Measurements from ENCODE around the gene SMYD3.
"Not testable (repeated sequence)": the region's sequence is repeated elsewhere in the genome, so short reads cannot be mapped to it uniquely, and the experiment has no call there.

Gene SMYD3

DNA sequence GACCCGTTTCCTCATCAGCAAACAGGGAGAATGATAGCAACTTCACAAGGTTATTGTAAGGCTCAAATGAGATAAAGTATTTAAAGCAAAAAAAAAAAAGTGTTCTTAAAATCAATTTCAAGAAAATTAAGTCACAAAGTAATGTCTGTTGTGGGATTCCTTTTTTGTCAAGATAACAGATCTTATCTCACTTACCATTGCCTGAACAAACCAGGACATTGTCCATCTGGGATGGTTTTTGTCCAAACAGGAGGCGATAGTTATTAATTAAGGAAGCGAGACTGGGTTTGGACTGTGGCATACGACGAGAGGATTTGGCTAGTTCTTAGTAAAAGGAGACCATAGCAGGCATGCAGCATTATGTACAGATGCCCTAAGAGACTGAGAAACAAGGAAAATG lies 458.4 kb downstream of the SMYD3 start:
- in situ Hi-C loops (cut with MboI; ENCODE audit: low sequenced_read_pairs), result no loop called here

DNA sequence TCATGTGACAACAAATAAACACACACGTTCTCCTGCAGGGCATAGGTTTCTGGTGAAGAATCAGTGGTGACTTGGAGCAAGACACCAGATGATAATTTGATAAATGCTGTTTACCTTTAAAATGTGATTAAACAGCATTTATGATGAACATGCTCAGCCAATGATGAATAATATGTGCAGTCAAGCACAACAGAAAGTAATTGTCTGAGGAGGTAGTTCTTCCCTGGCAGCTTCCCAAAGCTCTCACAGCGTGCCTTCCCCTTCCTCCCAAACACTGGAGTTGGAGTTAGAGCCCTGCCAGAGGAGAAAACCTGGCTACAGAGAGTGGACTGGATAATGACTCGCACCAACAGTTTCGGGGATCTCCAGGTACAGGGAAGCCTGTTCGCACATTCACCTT lies 463.5 kb downstream of the SMYD3 start:
- in situ Hi-C loops (cut with MboI; ENCODE audit: low sequenced_read_pairs), result no loop called here

DNA sequence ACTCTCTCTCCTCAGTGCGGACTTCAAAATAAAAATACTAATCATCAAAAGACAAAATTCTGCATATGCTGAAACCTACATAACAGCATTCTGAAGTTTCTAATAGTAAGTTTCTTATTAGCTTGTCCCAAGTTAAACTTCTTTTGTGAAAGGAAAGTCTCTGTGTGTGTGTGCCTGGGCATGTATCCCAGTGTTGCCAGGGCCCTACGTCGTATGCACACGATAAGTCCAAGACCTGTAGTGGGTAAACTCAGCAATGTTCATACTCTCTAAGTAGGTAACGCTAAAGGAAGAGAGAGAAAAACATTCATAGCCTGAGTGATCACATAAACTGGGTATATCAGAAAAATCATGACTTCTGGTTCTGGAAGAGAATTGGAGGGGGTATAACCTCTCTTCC lies 465.7 kb downstream of the SMYD3 start:
- in situ Hi-C loops (cut with MboI; ENCODE audit: low sequenced_read_pairs), result no loop called here

DNA sequence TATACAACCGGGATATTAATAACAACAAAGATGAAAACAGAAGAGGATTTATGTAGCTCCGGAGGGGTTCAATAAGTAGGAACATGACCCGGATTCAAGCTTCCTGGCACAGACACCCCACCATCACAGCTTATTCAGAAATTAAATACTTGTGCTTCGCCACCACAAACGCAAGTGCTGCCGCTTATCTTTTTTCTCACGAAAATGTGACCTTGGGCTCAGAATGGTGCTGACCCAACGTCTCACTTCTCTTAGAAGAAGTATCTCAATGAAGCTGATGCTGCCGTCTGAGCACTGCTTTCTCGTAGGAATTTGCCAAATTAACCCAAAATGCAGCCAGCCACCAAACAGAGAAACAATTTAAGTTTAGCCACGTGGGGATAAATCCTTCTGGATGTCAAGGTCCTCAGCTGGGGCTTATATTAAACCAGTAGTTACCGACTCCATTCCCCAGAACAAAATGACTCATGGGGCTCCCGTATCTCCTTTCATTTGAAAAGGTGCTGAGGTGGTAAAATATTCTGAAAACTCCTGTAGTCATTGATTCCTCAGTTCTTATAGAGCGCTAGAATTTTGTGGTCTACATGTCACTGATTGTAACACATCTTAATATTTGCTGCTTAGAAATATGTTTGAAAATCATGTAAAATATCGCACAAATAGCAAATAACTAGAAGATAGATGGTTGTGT lies 466.7 kb downstream of the SMYD3 start:
- in situ Hi-C loops (cut with MboI; ENCODE audit: low sequenced_read_pairs), result no loop called here

DNA sequence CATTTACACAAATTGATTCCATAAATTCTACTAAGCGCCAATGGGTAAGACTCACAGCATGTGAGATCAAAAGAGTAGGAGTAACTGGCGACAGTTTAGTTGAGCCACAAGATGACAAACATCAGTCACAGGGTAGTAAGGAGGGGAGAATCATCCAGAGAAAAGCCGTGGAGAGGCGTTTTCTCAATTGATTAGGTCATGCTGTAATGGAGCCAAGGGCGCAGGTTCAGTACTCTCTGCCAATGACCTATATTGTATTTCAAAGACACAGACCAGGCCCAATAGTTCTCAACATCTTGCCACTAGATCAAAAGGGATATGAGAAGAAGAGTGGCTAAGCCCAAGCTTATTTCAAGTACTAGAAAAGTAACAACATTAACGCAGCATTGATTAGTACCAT lies 467.5 kb downstream of the SMYD3 start:
- in situ Hi-C loops (cut with MboI; ENCODE audit: low sequenced_read_pairs), result no loop called here

DNA sequence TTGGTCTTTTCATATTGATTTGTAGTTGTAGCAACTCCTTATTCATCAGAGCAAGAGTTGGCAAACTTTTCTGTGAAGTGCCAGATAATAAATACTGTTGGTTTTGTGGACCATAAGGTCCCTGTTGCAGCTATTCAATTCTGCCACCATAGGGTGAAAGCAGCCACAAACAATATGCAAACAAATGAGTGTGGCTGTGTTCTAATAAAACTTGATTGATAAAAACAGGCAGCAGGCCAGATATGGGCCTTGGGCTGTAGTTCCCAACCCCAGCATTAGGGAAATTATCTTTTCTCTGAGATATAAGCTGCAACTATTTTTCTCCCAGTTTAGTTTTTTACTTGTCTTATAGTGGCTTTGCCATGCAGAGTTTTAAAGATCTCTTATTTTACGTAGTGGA lies 469.2 kb downstream of the SMYD3 start:
- in situ Hi-C loops (cut with MboI; ENCODE audit: low sequenced_read_pairs), result no loop called here

DNA sequence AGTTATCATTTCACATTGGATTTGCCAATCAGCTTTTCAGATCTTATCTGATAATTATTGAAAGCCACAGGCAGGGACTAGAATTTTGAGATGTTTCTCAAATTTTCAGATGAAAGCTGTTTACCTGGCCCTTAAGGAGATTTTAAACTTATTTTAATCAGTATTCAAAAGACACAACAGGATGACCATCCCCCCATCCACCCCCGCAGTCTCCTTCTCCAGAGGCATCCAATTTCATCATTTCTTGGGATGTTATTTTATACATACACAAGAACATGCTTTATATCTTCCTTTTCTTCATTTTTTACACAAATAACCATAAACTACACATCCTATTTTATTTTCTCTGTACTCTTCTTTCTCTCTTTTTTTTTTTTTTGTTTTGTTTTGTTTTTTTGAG lies 470.9 kb downstream of the SMYD3 start:
- in situ Hi-C loops (cut with MboI; ENCODE audit: low sequenced_read_pairs), result no loop called here

DNA sequence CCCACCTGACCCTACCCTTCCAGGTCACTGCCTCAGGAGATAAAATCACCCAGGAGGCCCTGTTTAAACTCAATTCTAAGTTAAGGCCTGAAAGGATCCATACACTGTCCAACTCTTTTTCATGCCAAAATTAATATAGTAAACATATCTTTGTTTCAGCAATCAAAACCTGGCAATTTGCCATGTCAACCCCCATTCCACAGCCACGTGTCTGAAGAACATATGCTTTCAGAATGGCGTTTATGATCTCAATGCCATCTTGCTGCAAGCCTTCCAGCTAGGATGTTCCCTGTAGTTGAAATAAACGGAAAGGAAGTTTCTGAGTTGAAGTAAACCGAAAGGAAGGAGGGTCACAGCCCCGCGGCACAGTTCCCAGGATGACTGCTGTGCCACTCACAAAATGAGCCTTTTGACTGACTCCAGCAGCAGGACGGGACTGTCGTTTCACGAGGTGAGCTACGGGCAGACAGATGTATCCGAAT lies 472.0 kb downstream of the SMYD3 start:
- in situ Hi-C loops (cut with MboI; ENCODE audit: low sequenced_read_pairs), result no loop called here

DNA sequence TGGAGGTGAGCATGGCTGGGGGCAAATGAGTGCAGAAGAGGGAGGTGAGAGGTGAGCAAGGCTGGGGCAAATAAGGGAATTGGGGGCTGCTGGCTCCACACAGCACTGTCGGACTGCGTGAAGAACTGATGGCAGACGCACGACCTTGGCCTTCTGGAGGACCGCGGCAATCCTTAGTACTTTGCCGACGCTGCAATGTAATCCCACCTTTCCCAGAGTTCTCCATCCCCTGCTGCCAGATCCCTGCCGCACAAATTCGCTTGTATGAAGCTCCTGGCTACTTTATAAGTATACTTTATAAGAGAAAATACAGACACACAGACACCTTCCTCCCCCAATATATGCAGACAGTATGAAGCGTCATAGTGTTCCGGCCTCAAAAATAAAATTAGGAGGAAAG lies 472.4 kb downstream of the SMYD3 start:
- in situ Hi-C loops (cut with MboI; ENCODE audit: low sequenced_read_pairs), result no loop called here

DNA sequence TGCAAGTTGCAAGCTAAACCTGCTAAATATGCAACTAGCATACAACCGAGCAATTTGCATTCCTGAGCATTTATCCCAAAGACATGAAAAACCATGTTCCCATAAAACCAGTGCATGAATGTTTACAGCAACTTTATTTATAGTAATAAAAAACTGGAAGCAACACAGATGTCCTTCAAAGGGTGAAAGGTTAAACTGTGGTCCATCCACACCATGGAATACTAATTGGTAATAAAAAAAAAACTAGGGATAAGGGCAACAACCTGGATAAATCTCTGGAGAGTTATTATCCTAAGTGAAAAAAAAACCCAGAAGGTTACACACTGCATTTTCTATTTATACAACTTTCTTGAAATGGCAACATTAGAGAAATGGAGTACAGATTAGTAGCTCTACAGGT lies 474.1 kb downstream of the SMYD3 start:
- in situ Hi-C loops (cut with MboI; ENCODE audit: low sequenced_read_pairs), result no loop called here

DNA sequence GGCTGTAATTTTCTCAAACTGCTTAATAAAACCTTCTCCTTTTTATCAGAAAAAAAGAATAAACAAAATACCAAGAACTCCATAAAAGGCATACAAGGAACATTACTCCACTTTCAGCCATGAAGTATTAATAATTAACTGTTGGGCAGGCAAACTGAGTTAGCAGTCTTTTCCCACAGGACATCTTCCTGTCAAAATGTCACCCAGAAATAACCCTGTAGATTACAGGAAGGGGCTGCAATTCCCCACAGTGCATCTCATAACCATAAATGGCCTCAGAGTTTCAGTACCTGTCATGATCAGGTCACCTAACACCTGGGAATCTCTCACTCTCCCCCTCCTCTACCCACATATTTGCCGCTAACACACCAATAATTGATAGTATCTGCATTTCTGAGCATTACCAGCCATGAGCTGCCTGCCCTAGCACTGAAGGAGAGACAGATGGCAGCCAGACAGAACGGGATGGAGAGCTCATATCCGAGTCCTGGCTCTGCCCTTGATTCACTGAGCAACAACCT lies 475.0 kb downstream of the SMYD3 start:
- in situ Hi-C loops (cut with MboI; ENCODE audit: low sequenced_read_pairs), result no loop called here

DNA sequence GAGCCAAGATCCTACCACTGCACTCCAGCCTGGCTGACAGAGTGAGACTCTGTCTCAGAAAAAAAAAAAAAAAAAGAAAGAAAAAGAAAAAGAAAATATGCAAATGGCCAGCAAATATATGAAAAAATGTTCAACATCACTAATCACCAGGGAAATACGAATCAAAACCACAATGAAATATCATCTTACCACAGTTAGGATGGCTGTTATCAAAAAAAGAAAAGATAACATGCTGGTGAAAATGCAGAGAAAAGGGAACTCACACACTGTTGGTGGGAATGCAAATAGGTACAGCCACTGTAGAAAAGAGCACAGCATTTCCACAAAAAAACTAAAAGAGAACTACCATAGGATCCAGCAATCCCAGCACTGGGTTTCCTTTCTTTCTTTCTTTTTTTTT lies 477.5 kb downstream of the SMYD3 start:
- in situ Hi-C loops (cut with MboI; ENCODE audit: low sequenced_read_pairs), result no loop called here

DNA sequence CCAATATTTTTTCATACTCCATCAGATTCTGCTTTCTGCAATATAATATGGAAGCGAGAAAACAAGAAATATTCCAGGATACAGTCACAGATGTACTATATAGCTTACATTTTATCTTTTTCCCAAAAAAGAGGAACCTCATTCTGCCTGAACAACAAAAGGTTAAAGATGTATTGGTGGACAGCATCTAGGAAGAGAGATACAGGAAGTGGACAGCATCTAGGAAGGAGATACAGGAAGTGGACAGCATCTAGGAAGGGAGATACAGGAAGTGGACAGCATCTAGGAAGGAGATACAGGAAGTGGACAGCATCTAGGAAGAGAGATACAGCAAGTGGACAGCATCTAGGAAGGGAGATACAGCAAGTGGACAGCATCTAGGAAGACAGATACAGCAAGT lies 483.0 kb downstream of the SMYD3 start:
- in situ Hi-C loops (cut with MboI; ENCODE audit: low sequenced_read_pairs), result not testable (repeated sequence)

DNA sequence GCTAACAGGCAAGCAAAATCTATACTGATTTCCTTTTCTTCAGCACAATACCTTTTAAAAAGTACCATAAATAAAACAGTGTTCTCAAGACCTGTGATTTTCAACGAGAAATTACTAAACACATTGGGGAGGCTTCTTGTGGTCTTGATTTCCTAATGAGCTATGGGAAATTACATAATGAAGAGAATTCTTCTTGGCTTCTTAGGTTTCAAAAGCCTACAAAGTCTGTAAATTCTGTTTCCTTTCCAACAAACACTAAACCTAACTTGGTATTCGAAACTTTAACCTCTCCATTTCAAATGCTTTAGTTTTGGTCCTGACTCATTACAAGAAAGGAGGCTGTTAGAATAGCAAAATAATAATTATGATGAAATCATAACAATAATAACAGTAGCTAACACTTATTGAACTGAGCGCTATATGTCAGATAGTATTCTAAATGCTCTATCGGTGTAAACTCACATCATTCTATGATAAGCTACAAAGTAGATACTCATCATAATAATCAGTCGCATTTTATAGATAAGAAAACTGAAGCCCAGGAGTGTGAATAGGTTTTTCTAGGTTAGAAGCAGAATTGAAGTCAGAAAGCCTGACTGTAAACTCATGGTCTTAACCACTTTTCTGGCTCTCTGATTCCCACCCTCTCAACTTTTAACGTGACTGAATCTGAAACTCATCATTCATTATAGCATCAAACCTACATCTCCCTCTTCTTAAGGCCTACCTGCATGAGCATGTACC lies 486.7 kb downstream of the SMYD3 start:
- in situ Hi-C loops (cut with MboI; ENCODE audit: low sequenced_read_pairs), result no loop called here

DNA sequence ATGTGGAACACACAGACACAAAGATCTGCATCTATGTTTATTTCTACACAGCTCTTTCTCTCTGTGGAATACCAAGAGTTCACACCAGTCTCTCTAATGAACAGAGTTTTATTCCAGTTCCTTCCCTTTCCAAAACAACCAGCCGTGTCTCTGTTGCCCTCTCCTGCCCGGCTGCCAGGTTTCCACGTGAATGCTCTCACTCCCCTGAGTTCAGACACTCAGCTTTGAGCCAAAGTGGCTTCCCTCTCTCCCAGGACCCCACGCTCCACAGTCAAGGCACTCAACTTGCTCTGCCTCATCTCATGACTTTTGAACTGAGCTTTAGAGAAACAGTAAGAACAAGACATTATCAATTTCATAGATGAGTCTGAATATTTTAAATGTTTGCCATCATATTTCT lies 488.9 kb downstream of the SMYD3 start:
- in situ Hi-C loops (cut with MboI; ENCODE audit: low sequenced_read_pairs), result loop anchor here (10.0 kb wide), 1 partner anchor 437 kb away; no protein-coding TSS in a partner anchor

DNA sequence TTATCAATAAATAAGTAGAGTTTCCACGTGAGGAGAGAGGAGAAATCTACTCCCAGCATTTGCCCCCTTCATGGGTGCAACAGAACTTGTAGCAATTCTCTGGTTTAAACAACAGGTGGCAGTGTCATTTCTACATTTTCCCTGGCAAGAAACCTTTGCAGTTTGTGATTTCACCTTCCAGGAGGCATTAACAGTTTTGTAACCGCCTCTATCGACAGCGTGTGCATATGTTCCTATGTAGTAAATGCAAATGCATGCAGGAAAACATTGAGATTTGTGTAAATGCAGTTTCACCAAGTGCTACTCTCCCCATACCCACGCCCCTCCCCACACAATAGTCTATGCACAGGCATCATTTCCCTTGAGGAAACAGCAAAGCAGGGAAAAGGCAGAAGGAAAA lies 494.7 kb downstream of the SMYD3 start:
- in situ Hi-C loops (cut with MboI; ENCODE audit: low sequenced_read_pairs), result loop anchor here (10.0 kb wide), 1 partner anchor 442 kb away; no protein-coding TSS in a partner anchor

DNA sequence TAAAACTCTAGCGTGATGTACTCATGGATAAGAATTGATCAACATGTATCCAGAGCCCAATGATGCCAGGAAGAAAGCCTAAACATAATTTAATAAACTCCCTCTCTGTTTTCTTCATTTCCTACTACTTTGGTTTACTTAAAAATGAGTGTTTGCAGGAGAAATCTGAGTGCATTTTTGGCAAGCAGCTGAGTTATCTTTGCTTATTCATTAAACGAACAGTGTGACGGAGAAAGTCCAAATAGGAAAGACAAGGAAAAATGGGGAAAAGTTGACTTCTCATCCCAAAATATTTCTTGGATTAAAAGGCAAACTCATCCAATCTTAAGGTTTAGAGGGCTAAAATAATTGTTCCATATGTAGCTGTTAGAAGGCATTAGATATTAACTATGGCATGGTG lies 496.7 kb downstream of the SMYD3 start:
- in situ Hi-C loops (cut with MboI; ENCODE audit: low sequenced_read_pairs), result loop anchor here (10.0 kb wide), 1 partner anchor 444 kb away; no protein-coding TSS in a partner anchor

DNA sequence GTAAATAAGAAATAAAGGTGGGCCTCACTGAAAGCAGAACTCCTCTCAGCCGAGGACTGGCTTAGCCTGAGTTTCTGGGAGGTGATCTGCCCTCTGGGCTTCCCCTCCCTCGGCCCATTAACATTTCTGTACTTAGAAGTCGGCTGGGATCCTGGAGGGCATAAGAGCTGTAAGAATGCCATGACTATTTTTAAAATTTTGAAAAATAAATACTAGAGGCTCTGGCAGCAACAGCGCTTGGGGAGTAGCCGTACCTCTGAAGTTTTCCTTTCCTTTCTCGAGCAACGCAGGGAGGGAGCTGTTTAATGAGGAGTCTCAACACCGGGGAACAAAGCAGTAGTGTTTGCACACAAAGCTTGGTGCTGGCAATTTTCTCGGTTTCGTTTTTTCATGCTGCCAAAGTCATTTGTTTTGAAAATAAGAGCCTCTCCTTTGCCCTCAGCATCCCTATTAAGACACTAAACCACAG lies 498.7 kb downstream of the SMYD3 start:
- in situ Hi-C loops (cut with MboI; ENCODE audit: low sequenced_read_pairs), result loop anchor here (10.0 kb wide), 1 partner anchor 854 kb away; the partner anchor contains the start of gene KIF26B

DNA sequence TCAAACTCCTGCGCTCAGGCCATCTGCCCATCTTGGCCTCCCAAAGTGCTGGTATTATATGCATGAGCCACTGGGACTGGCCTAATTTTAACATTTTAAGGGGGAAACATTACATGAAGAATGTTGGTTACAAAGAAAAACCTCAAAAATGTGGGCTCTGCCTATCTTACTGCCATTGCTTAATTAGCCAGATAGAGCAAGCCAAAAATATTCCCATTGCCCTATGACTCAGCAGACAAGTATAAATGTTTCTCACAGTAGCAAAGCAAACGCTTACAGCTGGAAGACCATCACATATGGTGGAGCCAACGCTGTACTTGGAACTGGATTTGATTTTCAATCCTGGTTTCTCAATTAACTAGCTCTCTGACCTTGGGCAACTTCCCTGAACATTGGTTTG lies 502.0 kb downstream of the SMYD3 start:
- in situ Hi-C loops (cut with MboI; ENCODE audit: low sequenced_read_pairs), result loop anchor here (10.0 kb wide), 1 partner anchor 850 kb away; the partner anchor contains the start of gene KIF26B

DNA sequence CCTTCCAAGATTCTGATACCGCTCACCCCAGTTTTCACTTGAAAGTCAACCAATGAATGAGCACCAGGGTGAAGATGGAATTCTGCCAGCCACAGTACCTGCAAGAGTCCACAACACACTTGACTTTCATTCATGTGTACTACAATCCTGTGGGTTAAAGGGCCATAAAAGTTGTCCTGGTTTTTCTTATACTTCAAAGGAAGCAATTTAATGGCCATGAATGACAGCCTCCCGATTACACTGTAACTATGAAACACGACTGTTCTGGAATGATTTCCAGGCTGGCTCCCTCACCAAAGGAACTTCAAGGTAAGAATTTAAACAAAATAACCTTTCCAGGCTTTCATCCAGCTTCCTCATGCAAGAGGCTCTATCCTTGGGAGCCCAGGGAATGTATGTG lies 502.8 kb downstream of the SMYD3 start:
- in situ Hi-C loops (cut with MboI; ENCODE audit: low sequenced_read_pairs), result loop anchor here (10.0 kb wide), 1 partner anchor 850 kb away; the partner anchor contains the start of gene KIF26B

DNA sequence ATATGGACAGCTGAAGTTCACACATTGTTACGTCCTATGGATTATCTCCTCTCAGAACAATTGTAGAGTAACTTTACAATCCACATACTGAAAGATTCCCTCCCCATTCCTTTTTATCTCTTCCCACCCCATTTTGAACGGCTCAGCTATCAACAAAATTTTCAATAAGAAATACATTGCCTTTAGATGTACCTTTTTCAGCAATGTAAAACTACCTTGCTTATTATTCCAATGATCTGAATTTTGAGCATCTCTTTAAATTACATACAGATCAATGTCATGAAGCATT lies 503.7 kb downstream of the SMYD3 start:
- in situ Hi-C loops (cut with MboI; ENCODE audit: low sequenced_read_pairs), result loop anchor here (10.0 kb wide), 1 partner anchor 849 kb away; the partner anchor contains the start of gene KIF26B

Data from HL-60/S4 treated with phorbol 12-myristate 13-acetate at 8.2 ng/mL for 4 days and 3 days (cell line).